ENCODE measurements around the gene KBTBD13.

DNA sequence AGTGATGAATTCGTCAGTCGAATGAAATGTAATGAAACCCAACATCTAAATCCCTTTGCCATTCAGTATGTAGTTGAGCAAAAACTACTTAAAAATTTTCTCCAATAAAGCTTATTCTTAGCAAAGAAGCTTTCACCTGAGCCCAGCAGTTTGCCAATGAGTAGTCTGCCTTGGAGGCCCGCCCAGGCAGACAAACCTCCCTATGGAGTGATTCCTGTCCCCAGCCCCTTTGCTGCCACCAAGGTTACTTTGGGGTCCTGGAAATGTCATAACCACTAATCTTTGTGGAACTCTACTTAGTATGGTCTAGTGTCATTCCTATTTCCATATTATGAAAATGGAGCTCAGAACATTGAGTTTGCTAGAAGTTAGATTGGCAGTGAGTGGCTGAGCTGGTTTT, 26.4 kb downstream of the KBTBD13 start:
- TF ChIP-seq, protein P1, sequence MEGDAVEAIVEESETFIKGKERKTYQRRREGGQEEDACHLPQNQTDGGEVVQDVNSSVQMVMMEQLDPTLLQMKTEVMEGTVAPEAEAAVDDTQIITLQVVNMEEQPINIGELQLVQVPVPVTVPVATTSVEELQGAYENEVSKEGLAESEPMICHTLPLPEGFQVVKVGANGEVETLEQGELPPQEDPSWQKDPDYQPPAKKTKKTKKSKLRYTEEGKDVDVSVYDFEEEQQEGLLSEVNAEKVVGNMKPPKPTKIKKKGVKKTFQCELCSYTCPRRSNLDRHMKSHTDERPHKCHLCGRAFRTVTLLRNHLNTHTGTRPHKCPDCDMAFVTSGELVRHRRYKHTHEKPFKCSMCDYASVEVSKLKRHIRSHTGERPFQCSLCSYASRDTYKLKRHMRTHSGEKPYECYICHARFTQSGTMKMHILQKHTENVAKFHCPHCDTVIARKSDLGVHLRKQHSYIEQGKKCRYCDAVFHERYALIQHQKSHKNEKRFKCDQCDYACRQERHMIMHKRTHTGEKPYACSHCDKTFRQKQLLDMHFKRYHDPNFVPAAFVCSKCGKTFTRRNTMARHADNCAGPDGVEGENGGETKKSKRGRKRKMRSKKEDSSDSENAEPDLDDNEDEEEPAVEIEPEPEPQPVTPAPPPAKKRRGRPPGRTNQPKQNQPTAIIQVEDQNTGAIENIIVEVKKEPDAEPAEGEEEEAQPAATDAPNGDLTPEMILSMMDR (conservative IDR thresholded peaks at IDR 0.05 in 1 of 2, IDR thresholded peaks at IDR 0.05 in 1 of 2; ENCODE audit: extremely low read depth in 1 of 2, insufficient read depth in 1 of 2, low read depth in 1 of 2, low read length in 2 of 2): no peak
- TF ChIP-seq EZH2 (IDR thresholded peaks at IDR 0.05; ENCODE audit: borderline replicate concordance, low read length): no peak
